Activated naive CD4-positive, alpha-beta T cell treated with anti-CD3 and anti-CD28 coated beads, Interleukin-2, amount 50 U/mL, for 24 hours (primary cell): ENCODE data around the gene RAPGEF2.
A peak's percentile ranks its signal among the peaks of the same experiment; 100 is the strongest.
"Not testable (repeated sequence)": the region's sequence is repeated elsewhere in the genome, so short reads cannot be mapped to it uniquely, and the experiment has no call there.

ENCODE experiments used
- H3K27ac Mint-ChIP-seq: one replicate; pipeline ENCODE4 v1.8.0; 2021; ENCODE audit warnings: mild to moderate bottlenecking, mixed read lengths
- H3K27me3 Mint-ChIP-seq: one replicate; pipeline ENCODE4 v1.8.0; 2021; ENCODE audit warnings: mixed read lengths
- H3K36me3 Mint-ChIP-seq: one replicate; pipeline ENCODE4 v1.8.0; 2021; ENCODE audit warnings: mixed read lengths
- H3K4me1 Mint-ChIP-seq: one replicate; pipeline ENCODE4 v1.8.0; 2021; ENCODE audit warnings: mixed read lengths
- H3K4me3 Mint-ChIP-seq: one replicate; pipeline ENCODE4 v1.8.0; 2021; ENCODE audit warnings: mild to moderate bottlenecking, mixed read lengths
- H3K9me3 Mint-ChIP-seq: one replicate; pipeline ENCODE4 v1.8.0; 2021; ENCODE audit warnings: mixed read lengths

The RAPGEF2 gene

DNA sequence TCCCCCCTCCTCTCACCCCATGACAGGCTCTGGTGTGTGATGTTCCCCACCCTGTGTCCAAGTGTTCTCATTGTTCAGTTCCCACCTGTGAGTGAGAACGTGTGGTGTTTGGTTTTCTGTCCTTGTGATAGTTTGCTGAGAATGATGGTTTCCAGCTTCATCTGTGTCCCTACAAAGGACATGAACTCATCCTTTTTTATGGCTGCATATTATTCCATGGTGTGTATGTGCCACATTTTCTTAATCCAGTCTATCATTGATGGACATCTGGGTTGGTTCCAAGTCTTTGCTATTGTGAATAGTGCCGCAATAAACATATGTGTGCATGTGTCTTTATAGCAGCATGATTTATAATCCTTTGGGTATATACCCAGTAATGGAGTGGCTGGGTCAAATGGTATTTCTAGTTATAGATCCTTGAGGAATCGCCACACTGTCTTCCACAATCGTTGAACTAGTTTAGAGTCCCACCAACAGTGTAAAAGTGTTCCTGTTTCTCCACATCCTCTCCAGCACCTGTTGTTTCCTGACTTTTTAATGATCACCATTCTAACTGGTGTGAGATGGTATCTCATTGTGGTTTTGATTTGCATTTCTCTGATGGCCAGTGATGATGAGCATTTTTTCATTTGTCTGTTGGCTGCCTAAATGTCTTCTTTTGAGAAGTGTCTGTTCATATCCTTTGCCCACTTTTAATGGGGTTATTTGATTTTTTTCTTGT is 81.2 kb downstream of the RAPGEF2 start:
- peaks cover 13% of the 10 kb centered on the region for H3K4me1 Mint-ChIP-seq
- not testable (repeated sequence) for H3K4me3 Mint-ChIP-seq

DNA sequence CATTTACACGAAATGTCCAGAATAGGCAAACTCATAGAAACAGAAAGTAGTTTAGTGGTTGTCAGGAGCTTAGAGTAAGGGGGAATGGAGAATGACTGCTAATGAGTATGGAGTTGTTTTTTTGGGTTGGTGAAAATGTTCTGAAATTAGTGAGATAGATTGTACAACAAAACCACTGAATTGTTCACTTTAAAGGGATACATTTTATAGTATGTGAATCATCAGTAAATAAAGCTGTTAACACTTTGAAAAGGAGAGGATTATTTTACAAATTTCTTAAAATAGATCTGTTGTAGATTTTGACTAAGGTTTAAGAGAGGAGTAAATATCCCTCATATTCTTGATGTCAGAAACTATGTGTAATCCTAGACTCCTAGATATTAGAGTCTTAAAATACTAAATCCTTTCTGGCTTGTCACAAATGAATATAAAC is 82.7 kb downstream of the RAPGEF2 start:
- no peak overlapping the region for H3K4me3 Mint-ChIP-seq
- H3K9me3 Mint-ChIP-seq, result no peaks in the 10 kb centered on the region
- H3K4me1 Mint-ChIP-seq, result peaks cover 8% of the 10 kb centered on the region
- peak overlapping the region; percentile 7 for H3K27ac Mint-ChIP-seq
- no peaks in the 10 kb centered on the region for H3K27me3 Mint-ChIP-seq
- H3K36me3 Mint-ChIP-seq, result no peaks in the 10 kb centered on the region

More for the DNA sequence above, 81.2 kb downstream of the RAPGEF2 start:
- not testable (repeated sequence) for H3K27me3 Mint-ChIP-seq, H3K36me3 Mint-ChIP-seq, H3K9me3 Mint-ChIP-seq, H3K27ac Mint-ChIP-seq

DNA sequence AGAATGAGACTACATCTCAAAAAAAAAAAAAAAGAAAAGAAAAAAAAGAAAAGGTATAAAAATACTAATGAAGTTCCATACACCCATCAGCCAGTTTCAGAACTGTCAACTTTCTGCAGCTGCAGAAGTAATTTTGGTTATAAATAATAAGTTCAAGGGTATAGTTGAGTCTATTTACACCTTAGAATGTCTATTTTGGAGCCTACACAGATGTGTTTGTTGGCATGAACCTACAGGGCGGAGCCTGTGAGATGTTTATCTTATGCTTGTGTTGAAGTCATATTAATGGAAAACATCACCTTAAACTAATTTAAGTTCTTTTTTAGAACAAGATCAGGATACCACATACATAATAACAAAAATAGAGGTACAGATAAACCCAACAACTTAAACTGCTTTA is 85.8 kb downstream of the RAPGEF2 start:
- Mint-ChIP-seq H3K9me3 (no peaks in the 10 kb centered on the region), H3K4me3 (no peak overlapping the region), H3K27me3 (no peaks in the 10 kb centered on the region), H3K36me3 (no peaks in the 10 kb centered on the region), H3K27ac (no peak overlapping the region), H3K4me1 (peaks cover 8% of the 10 kb centered on the region)

DNA sequence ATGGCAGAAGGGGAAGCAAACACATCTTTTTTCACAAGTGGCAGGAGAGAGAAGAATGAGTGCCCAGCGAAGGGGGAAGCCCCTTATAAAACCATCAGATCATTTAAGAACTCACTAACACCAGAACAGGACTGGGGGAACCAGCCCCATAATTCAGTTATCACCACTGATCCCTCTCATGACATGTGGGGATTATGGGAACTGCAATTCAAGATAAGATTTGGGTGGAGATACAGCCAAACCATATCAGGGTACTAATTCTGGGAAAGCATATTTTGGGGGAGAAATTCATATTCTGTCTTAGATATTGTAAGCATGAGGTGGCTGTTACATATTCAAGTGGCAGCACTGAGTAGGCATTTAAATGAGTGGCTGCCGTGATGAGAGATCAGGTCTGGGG is 87.8 kb downstream of the RAPGEF2 start:
- H3K9me3 Mint-ChIP-seq, result no peaks in the 10 kb centered on the region
- peaks cover 1% of the 10 kb centered on the region for H3K4me1 Mint-ChIP-seq
- H3K27ac Mint-ChIP-seq, result no peak overlapping the region
- no peak overlapping the region for H3K4me3 Mint-ChIP-seq
- no peaks in the 10 kb centered on the region for H3K27me3 Mint-ChIP-seq
- no peaks in the 10 kb centered on the region for H3K36me3 Mint-ChIP-seq

DNA sequence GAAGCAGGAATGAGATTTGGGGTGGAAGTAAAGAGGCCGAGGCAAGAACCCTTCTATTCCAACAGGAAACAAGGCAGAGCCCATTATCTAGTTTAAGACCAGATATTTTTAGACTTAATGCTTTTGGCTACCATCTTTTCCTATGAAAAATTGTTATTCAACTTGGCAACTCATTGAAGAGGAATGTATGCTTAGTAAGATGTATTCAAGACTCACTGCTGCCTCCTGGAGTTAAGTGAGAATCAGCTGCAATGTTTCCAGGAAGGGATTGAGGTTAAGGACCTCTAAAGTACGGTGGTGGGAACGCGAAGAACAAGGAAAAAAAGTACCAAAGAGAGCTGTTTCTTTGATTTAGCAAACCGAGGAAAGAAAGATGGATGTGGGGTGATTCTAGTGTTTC is 89.1 kb downstream of the RAPGEF2 start:
- H3K4me3 Mint-ChIP-seq, result no peak overlapping the region
- H3K9me3 Mint-ChIP-seq, result no peaks in the 10 kb centered on the region
- H3K27me3 Mint-ChIP-seq, result no peaks in the 10 kb centered on the region
- H3K27ac Mint-ChIP-seq, result no peak overlapping the region
- H3K4me1 Mint-ChIP-seq, result no peaks in the 10 kb centered on the region
- H3K36me3 Mint-ChIP-seq, result no peaks in the 10 kb centered on the region

DNA sequence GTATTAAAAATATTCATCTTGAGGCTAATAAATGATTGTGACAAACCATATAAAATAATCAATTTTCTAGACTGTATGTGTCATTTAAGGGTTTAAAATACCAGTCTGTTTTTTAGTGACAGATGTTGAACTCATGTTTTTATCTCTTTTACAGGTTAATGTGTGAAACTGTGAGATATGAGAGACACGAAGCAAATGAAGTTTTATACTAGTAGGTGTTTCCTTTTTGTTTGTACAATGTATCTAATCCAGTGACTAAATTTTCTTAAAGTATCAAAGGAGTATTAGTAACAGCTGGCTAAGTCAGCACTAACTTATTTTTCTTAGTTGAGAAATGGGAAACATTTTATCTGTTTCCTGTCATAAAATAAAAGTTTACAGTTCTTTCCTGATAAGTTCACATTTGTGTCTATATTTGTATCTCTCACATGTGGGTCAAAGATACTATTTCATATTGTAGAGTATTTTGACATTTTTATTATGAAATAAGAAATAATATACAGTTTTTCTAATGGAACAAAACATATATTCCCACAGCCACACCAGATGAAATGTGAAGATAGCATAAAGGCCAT is 90.3 kb downstream of the RAPGEF2 start:
- H3K9me3 Mint-ChIP-seq, result no peaks in the 10 kb centered on the region
- no peak overlapping the region for H3K27ac Mint-ChIP-seq
- H3K27me3 Mint-ChIP-seq, result no peaks in the 10 kb centered on the region
- no peak overlapping the region for H3K4me3 Mint-ChIP-seq
- no peaks in the 10 kb centered on the region for H3K4me1 Mint-ChIP-seq
- no peaks in the 10 kb centered on the region for H3K36me3 Mint-ChIP-seq

DNA sequence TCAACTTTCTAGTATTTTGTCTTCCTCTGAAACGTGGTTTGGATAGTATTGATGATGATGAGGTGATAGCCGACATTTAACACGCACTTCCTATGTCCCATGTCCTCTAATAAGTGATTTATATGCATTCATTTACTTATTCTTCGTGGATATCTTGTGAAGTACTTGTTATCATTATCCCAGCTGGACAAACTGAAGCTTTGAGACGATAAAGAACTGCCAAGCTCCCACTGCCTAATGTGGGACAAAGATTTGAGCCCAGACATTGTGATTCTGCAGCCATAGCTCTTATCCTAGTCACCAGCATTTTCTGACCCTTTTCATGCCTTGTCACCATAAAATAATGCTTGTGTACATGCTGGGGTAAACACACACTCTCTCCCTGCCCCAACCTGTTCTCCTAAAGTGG is 92.5 kb downstream of the RAPGEF2 start:
- Mint-ChIP-seq H3K4me1 (no peaks in the 10 kb centered on the region), H3K27ac (no peak overlapping the region), H3K36me3 (no peaks in the 10 kb centered on the region), H3K4me3 (no peak overlapping the region), H3K27me3 (no peaks in the 10 kb centered on the region), H3K9me3 (no peaks in the 10 kb centered on the region)

DNA sequence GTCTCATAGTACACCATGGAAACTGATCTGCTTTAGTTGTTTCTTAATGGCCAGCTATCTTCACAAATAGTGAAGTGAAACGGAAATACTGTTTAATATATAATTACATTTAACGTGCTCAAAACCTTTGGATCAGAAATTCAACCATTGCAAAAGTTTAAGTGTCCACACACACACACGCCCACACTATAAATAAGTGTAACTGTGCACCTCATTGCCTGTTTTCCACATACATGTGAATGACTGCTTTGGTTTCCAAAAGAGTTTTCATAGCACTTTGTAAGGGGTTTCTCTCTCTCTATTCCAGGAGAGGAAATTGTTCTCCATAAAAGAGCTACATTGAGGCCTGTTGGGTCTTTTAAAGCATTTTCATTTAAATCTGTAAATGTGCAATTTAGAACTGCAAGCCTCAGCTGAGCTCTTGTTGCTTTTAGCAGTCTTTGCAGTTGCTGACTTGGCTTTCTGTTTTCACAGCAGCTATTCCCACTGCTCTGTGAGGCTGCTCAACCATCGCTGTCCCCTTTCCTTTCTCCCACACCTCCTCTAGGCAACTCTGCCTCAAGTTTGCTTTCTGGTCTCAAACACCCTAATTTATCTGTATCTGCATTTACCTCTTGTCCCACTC is 94.5 kb downstream of the RAPGEF2 start:
- Mint-ChIP-seq H3K27me3 (no peaks in the 10 kb centered on the region), H3K4me1 (no peaks in the 10 kb centered on the region), H3K27ac (peak overlapping the region; percentile 37), H3K4me3 (no peak overlapping the region), H3K36me3 (no peaks in the 10 kb centered on the region), H3K9me3 (no peaks in the 10 kb centered on the region)

DNA sequence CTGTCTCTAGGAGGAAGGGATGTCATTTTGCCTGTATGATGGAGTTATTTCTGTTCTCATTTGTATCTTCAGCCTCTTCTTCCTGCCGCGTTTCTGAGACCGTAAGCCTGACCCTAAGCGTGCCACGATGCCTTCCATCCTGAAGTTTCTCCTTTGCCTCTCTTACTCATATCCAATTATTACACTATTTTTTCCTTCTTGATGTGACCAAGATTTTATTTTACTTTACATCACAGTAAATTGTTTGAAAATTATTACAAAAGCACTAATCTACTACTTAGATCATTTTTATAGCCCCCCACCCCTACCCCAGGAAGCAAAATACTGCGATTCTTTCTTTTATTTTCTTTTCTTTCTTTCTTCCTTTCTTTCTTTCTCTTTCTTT is 95.0 kb downstream of the RAPGEF2 start:
- peak overlapping the region; percentile 37 for H3K27ac Mint-ChIP-seq
- H3K27me3 Mint-ChIP-seq, result no peaks in the 10 kb centered on the region
- peaks cover 2% of the 10 kb centered on the region for H3K4me1 Mint-ChIP-seq
- no peaks in the 10 kb centered on the region for H3K9me3 Mint-ChIP-seq
- H3K4me3 Mint-ChIP-seq, result no peak overlapping the region
- H3K36me3 Mint-ChIP-seq, result no peaks in the 10 kb centered on the region

DNA sequence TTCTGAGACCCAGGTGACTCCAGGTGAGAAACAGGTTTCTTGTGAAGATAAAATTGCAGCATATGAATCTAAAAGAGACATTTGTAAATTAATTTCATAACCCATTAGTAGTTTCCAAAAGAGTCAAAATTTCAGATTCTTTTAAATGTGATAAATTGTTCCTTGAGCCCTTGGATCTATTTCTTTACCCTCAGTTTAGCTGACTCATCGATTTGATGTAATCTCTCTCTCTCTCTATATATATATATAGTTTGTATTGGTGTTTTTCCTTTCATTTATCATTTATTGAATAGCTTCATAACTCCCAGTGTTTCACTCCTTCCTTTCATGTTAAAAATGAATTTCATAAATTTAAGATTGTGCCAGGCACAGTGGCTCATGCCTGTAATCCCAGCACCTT is 96.9 kb downstream of the RAPGEF2 start:
- Mint-ChIP-seq H3K9me3 (no peaks in the 10 kb centered on the region), H3K36me3 (no peaks in the 10 kb centered on the region), H3K27ac (no peak overlapping the region), H3K4me3 (no peak overlapping the region), H3K27me3 (no peaks in the 10 kb centered on the region), H3K4me1 (peaks cover 8% of the 10 kb centered on the region)

DNA sequence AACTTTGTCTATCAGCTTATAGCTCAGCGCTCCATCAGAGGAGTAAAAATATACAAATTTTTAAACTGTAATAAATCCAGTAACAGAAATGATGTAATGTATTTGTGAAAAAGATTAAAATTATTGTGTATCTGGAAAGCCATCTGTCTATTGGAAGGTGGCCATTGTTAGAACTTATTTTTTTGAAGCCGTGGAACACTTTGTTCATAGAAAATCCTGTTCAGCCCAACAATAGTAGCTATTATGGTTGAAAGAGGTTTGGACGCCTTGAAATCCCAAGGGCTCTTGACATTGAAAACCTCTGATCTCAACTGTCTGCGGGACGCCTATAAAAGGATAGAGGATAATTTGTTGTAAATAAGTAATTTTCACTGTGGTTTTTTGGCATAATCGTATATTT is 98.3 kb downstream of the RAPGEF2 start:
- H3K4me3 Mint-ChIP-seq, result no peak overlapping the region
- no peaks in the 10 kb centered on the region for H3K9me3 Mint-ChIP-seq
- H3K4me1 Mint-ChIP-seq, result peaks cover 19% of the 10 kb centered on the region
- no peak overlapping the region for H3K27ac Mint-ChIP-seq
- H3K27me3 Mint-ChIP-seq, result no peaks in the 10 kb centered on the region
- H3K36me3 Mint-ChIP-seq, result no peaks in the 10 kb centered on the region

DNA sequence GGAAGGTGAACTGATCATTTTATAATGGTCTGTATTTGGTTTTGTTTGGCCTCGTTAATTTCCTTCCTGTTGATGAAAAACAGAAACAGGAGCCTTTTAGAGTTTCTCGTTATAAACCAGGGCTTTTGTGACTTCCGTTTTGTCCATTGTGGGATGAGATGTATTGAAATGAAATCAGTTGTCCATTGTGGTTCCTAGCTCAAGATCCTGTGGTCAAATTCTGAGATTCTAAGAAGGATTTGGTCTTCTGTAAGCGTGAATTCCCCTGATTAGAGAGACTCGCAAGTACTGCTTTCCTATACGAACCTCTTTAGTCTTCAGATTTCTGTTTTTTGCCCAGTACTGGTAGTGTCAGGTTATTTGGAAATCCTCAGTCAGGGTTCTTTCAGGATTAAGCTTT is 101.7 kb downstream of the RAPGEF2 start:
- H3K9me3 Mint-ChIP-seq, result no peaks in the 10 kb centered on the region
- peaks cover 41% of the 10 kb centered on the region for H3K4me1 Mint-ChIP-seq
- H3K27ac Mint-ChIP-seq, result no peak overlapping the region
- no peaks in the 10 kb centered on the region for H3K36me3 Mint-ChIP-seq
- no peak overlapping the region for H3K4me3 Mint-ChIP-seq
- H3K27me3 Mint-ChIP-seq, result no peaks in the 10 kb centered on the region

DNA sequence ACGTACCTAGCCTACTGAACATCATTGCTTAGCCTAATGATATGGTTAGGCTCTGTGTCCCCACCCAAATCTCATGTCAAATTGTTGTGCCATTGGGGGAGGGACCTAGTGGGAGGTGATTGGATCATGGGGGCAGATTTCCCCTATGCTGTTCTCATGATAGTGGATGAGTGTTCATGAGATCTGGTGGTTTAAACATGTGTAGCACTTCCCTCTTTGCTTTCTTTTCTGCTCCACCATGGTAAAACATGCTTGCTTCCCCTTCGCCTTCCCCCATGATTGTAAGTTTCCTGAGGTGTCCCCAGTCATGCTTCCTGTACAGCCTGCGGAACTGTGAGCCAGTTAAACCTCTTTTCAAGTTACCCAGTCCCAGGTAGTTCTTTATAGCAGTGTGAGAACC is 102.6 kb downstream of the RAPGEF2 start:
- Mint-ChIP-seq H3K4me3 (no peak overlapping the region), H3K9me3 (no peaks in the 10 kb centered on the region), H3K36me3 (no peaks in the 10 kb centered on the region), H3K27ac (peak overlapping the region; percentile 93), H3K27me3 (no peaks in the 10 kb centered on the region), H3K4me1 (peaks cover 41% of the 10 kb centered on the region)

DNA sequence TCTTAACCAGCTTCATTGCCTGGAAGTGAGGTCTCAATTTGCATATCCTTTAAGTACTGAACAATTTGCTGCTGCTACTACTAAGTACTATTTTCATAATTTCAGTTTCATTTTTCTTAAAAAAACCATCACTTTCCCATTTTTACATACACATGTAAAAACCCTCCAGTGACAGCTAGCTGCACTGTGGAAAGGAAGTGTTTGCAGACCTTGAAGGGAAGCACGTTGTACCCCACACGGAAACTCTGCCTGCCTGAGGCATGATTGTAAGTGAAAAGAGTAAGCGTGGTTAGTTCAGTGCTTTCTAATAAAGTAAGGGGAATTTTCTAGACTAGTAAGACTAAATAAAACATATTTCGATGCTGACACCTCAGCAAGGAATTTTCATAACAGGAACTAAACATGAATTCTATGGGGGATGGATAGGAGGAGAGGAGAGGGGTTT is 103.6 kb downstream of the RAPGEF2 start:
- Mint-ChIP-seq H3K4me1 (peaks cover 41% of the 10 kb centered on the region), H3K27me3 (no peaks in the 10 kb centered on the region), H3K9me3 (no peaks in the 10 kb centered on the region), H3K4me3 (peak overlapping the region; percentile 78), H3K27ac (peak overlapping the region; percentile 98), H3K36me3 (peaks cover 4% of the 10 kb centered on the region)

DNA sequence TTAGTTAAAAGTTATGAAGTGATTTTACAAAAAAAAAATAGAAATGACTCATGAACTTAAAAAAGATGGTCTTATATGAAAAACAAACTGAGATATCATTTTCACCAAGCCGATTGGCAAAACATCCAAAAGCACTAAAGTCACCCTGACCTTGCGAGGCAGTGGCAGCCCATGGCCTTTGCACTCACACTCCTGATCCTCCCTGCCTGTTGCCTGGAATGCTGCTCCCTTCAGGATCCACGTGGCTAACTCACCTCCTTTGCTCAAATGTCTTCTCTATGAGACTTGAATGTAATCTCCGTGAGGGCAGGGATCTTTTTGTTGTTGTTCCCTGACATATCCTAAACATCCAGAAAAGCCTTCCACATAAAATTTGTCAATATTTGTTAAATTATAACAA is 106.4 kb downstream of the RAPGEF2 start:
- Mint-ChIP-seq H3K27me3 (no peaks in the 10 kb centered on the region), H3K4me3 (no peak overlapping the region), H3K4me1 (peaks cover 33% of the 10 kb centered on the region), H3K9me3 (no peaks in the 10 kb centered on the region), H3K36me3 (peaks cover 9% of the 10 kb centered on the region), H3K27ac (no peak overlapping the region)

DNA sequence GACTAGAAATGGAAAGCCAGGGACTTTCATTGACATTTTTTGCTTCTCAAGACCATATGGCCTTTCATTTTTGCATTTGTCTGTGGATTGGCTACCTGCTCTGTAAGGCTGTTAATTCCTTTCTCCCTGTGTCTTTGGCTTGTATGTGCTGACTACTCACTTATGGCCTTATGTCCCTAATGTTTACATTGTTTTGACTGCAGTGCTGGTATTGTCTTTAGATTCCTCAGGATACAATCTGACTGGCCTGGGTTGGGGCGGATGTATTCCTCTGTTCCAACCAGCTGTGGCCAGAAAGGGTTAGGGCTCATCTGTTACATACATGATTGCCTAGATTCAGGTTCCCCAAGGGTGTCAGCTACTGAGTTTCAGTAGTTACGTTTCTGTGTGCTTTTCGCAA is 108.1 kb downstream of the RAPGEF2 start:
- Mint-ChIP-seq H3K4me1 (peaks cover 24% of the 10 kb centered on the region), H3K36me3 (peaks cover 9% of the 10 kb centered on the region), H3K27me3 (no peaks in the 10 kb centered on the region), H3K9me3 (no peaks in the 10 kb centered on the region), H3K27ac (no peak overlapping the region), H3K4me3 (no peak overlapping the region)
